ENCODE data around the gene GSS.

Gene GSS

GRCh38 chr20:34880215-34880850 lies 75.3 kb downstream of the GSS start:
- FAIRE-seq (no peak), DNase-seq (ENCODE audit: insufficient read length, low spot score) (no peak)
